NB4 (cell line): ENCODE data around the gene RPUSD3.

Experiments used
- CTCF ChIP-seq: IDR thresholded peaks from one replicate; pipeline ENCODE4 v1.5.1; 2012; ENCODE audit warnings: low read depth, low read length
- MAX ChIP-seq: IDR thresholded peaks from 2 replicates; pipeline ENCODE4 v1.6.1; 2011; ENCODE audit warnings: low read depth, low read length
- MYC ChIP-seq: IDR thresholded peaks from 2 replicates; pipeline ENCODE4 v1.6.1; 2011; ENCODE audit warnings: low read depth, low read length
- POLR2A ChIP-seq: IDR thresholded peaks from 2 replicates; pipeline ENCODE4 v1.6.1; 2011; ENCODE audit warnings: mild to moderate bottlenecking; ENCODE audit not compliant: insufficient read length; ENCODE audit errors: extremely low read depth

- TF ChIP-seq POLR2A (no peak), CTCF (no peak), MAX (no peak), MYC (no peak)
Measured at GRCh38 chr3:9791127-9791526, 52.7 kb downstream of the RPUSD3 start.
